HCT116 (cell line): ENCODE data around the gene ADAMTS16. TPM values are rescaled to one million over a fixed set of nuclear protein-coding genes. Genes with fewer than 3 reads are reported as not detected.
A peak's percentile ranks its signal among the peaks of the same experiment; 100 is the strongest.

ENCODE experiments used
- ATAC-seq: fragments of 200-7000 bp; cut with Tn5 transposase; 2 replicates; pipeline ENCODE4 v1.9.1; 2020; ENCODE audit warnings: mild to moderate bottlenecking, moderate library complexity
- BruUV-seq: library from RNA; stranded (reverse); fragments of 400-500 nt; replicated peaks from 2 replicates; lab custom pipeline; 2021; lab: Mats Ljungman, UMichigan
- CTCF ChIA-PET: fragments of 300-600 bp; sonication (Branson Sonifier 250); formaldehyde crosslinking; loops from one replicate; lab custom pipeline; 2021; ENCODE audit warnings: antibody characterized with exemption; lab: Charles Lee
- POLR2A ChIA-PET: fragments of 300-600, 350-600 bp; sonication (Branson Sonifier 250); formaldehyde crosslinking; loops from one replicate; lab custom pipeline; 2021; ENCODE audit warnings: antibody characterized with exemption; lab: Charles Lee
- RAD21 ChIA-PET, 2 experiments: fragments of 300-600 bp; sonication (Branson Sonifier 250); formaldehyde crosslinking; loops; one replicate each; lab custom pipeline; 2023; ENCODE audit warnings: low total read pairs in 2 of 2; ENCODE audit not compliant: uncharacterized antibody in 2 of 2, unreplicated experiment in 2 of 2, low non-redundant PET in 1 of 2; lab: Charles Lee
- DNase-seq: peaks from one replicate; pipeline ENCODE4 v3.0.0-alpha.2; 2010; ENCODE audit warnings: low read depth, low spot score
- H2AFZ ChIP-seq: fragments of 200-600 bp; shearing (Covaris generic), sonication (generic); 2 replicates; pipeline ENCODE4 v1.6.1; 2017; ENCODE audit warnings: low read depth, mixed run types, mixed read lengths, antibody characterized with exemption, low read length; ENCODE audit not compliant: poor library complexity, severe bottlenecking
- H3K27ac ChIP-seq: 2 replicates; pipeline ENCODE4 v1.5.1; 2012; ENCODE audit warnings: low read depth, low read length
- H3K27me3 ChIP-seq: fragments of 200-600 bp; sonication (generic); 2 replicates; pipeline ENCODE4 v1.6.1; 2016; ENCODE audit warnings: mixed run types, low read length, mixed read lengths; ENCODE audit not compliant: insufficient read depth
- H3K36me3 ChIP-seq, 2 experiments: fragments of 200-500 bp in 1 of 2; fragments of 200-600 bp in 1 of 2; sonication (Bioruptor generic) in 1 of 2; sonication (generic) in 1 of 2; 2 replicates each; pipeline versions ENCODE4 v1.5.1 to v1.6.1; 2014 to 2016; ENCODE audit warnings: low read length in 2 of 2, inconsistent platforms in 1 of 2, mixed read lengths in 1 of 2, mixed run types in 1 of 2; ENCODE audit not compliant: insufficient read depth in 2 of 2, control insufficient read depth in 1 of 2
- H3K4me1 ChIP-seq, 2 experiments: fragments of 200-600 bp in 1 of 2; sonication (generic) in 1 of 2; 2 replicates each; pipeline versions ENCODE4 v1.5.1 to v1.6.1; 2012 to 2017; ENCODE audit warnings: low read length in 2 of 2, inconsistent platforms in 1 of 2, mild to moderate bottlenecking in 1 of 2, mixed read lengths in 1 of 2, mixed run types in 1 of 2, moderate library complexity in 1 of 2; ENCODE audit not compliant: insufficient read depth in 2 of 2, control insufficient read depth in 1 of 2
- H3K4me2 ChIP-seq: fragments of 200-600 bp; sonication (generic); 2 replicates; pipeline ENCODE4 v1.6.1; 2017; ENCODE audit warnings: mixed run types, low read length, mixed read lengths
- H3K4me3 ChIP-seq, 2 experiments: fragments of 200-600 bp in 1 of 2; sonication (generic) in 1 of 2; replicated peaks in 1 of 2; 2 replicates each; pipeline ENCODE4 v1.5.1; 2011 to 2016; ENCODE audit warnings: low read length in 2 of 2, control low read depth in 1 of 2, low read depth in 1 of 2, mild to moderate bottlenecking in 1 of 2, mixed read lengths in 1 of 2, mixed run types in 1 of 2
- H3K79me2 ChIP-seq: fragments of 200-600 bp; sonication (generic); 2 replicates; pipeline ENCODE4 v1.6.1; 2017; ENCODE audit warnings: mild to moderate bottlenecking, mixed run types, low read length, moderate library complexity, mixed read lengths; ENCODE audit not compliant: insufficient read depth
- H3K9ac ChIP-seq: fragments of 200-600 bp; sonication (generic); 2 replicates; pipeline ENCODE4 v1.6.1; 2016; ENCODE audit warnings: low read length, mixed read lengths
- H3K9me2 ChIP-seq: fragments of 200-600 bp; sonication (generic), shearing (Covaris generic); 2 replicates; pipeline ENCODE4 v1.6.1; 2017; ENCODE audit warnings: mixed run types, mild to moderate bottlenecking, moderate library complexity; ENCODE audit not compliant: insufficient read depth
- H3K9me3 ChIP-seq, 2 experiments: fragments of 200-500 bp in 1 of 2; fragments of 200-600 bp in 1 of 2; sonication (Bioruptor generic) in 1 of 2; sonication (generic) in 1 of 2; 2 replicates each; pipeline ENCODE4 v1.6.1; 2014 to 2017; ENCODE audit warnings: low read length in 2 of 2, mixed read lengths in 2 of 2, inconsistent platforms in 1 of 2, low read depth in 1 of 2, mild to moderate bottlenecking in 1 of 2, mixed run types in 1 of 2, moderate library complexity in 1 of 2; ENCODE audit not compliant: control insufficient read depth in 1 of 2, insufficient read depth in 1 of 2
- H4K20me1 ChIP-seq: fragments of 200-600 bp; sonication (generic), shearing (Covaris generic); 2 replicates; pipeline ENCODE4 v1.6.1; 2017; ENCODE audit warnings: mixed run types, mild to moderate bottlenecking, moderate library complexity; ENCODE audit not compliant: insufficient read depth
- CTCF ChIP-seq, 3 experiments: fragments of 200-600 bp in 1 of 3; sonication (generic) in 1 of 3; IDR thresholded peaks in 2 of 3; conservative IDR thresholded peaks in 1 of 3; 2 replicates each; pipeline ENCODE4 v1.5.1; 2012 to 2017; ENCODE audit warnings: low read depth in 2 of 3, low read length in 2 of 3, antibody characterized with exemption in 1 of 3, borderline replicate concordance in 1 of 3, control low read depth in 1 of 3, mild to moderate bottlenecking in 1 of 3, mixed read lengths in 1 of 3, mixed run types in 1 of 3, moderate library complexity in 1 of 3; ENCODE audit not compliant: insufficient read depth in 1 of 3
- EGR1 ChIP-seq: IDR thresholded peaks from 2 replicates; pipeline ENCODE4 v1.6.1; 2012; ENCODE audit warnings: low read depth
- EZH2 ChIP-seq: fragments of 200-600 bp; sonication (generic); IDR thresholded peaks from 2 replicates; pipeline ENCODE4 v1.6.1; 2017; ENCODE audit warnings: antibody characterized with exemption, mixed run types
- EZH2phosphoT487 ChIP-seq: fragments of 200-600 bp; IDR thresholded peaks from 2 replicates; pipeline ENCODE4 v1.6.1; 2018; ENCODE audit warnings: antibody characterized with exemption, borderline replicate concordance
- FOSL1 ChIP-seq: IDR thresholded peaks from 2 replicates; pipeline ENCODE4 v1.6.1; 2012; ENCODE audit warnings: low read depth
- JUND ChIP-seq: IDR thresholded peaks from 2 replicates; pipeline ENCODE4 v1.6.1; 2012
- MAX ChIP-seq: IDR thresholded peaks from 2 replicates; pipeline ENCODE4 v1.6.1; 2012
- RAD21 ChIP-seq: IDR thresholded peaks from 2 replicates; pipeline ENCODE4 v1.6.1; 2012; ENCODE audit warnings: low read depth, mild to moderate bottlenecking
- SP1 ChIP-seq: IDR thresholded peaks from 2 replicates; pipeline ENCODE4 v1.6.1; 2012; ENCODE audit warnings: low read depth
- SRF ChIP-seq: IDR thresholded peaks from 2 replicates; pipeline ENCODE4 v1.6.1; 2012; ENCODE audit warnings: low read depth
- YY1 ChIP-seq: IDR thresholded peaks from 2 replicates; pipeline ENCODE4 v1.6.1; 2011; ENCODE audit warnings: low read length, low read depth, moderate library complexity, mild to moderate bottlenecking; ENCODE audit not compliant: insufficient replicate concordance; ENCODE audit errors: extremely low read depth
- ZFX ChIP-seq: fragments of 450-650 bp; IDR thresholded peaks from 2 replicates; pipeline ENCODE4 v1.6.1; 2017
- ZNF274 ChIP-seq: fragments of 200-500 bp; sonication (Bioruptor generic); IDR thresholded peaks from 2 replicates; pipeline ENCODE4 v1.6.1; 2014; ENCODE audit warnings: mild to moderate bottlenecking, low read depth, low read length, inconsistent platforms
- intact Hi-C: fragments of 100-400 bp; cut with micrococcal nuclease; formaldehyde crosslinking; loops from 2 replicates; pipeline ENCODE4 v1.10.0; 2022
- total RNA-seq: library from RNA; stranded (reverse); gene quantifications from one replicate; pipeline ENCODE4 v1.2.1, GENCODE V29; 2021; ENCODE audit not compliant: unreplicated experiment
- TF ChIP-seq, protein P1 (sequence below): IDR thresholded peaks from 2 replicates; pipeline ENCODE4 v1.6.1; 2011; ENCODE audit warnings: mild to moderate bottlenecking, low read length, moderate library complexity; ENCODE audit not compliant: insufficient replicate concordance; ENCODE audit errors: extremely low read depth

ADAMTS16 gene
- total RNA-seq, 1 experiment from 2014 or later, result 2.4 TPM

DNA sequence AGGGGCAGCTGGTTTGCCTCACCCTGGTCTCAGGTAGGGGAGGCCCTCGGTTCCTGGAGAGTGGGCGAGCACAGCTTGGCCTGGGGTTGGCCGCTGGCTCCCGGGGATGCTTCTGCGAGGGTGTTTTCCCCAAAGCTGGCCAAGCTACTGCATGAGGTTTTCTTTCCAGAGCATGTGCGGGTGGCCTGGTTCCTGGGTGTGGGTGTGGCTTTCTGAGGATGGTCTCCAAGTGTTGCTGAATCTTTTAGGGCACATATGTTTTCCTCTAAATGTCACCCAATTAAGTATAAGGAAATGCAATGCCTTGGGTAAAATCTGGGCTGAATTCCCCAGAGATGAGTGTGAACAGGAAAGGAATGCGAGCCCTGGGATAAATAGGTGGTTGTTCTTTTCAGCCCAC, 166.6 kb downstream of the ADAMTS16 start:
- intact Hi-C loops, result no loop called here
- Histone ChIP-seq H3K4me1 (peaks cover 6 to 17% of the 10 kb centered on the region in 2 experiments; a peak in 2 of 4 replicates), H3K36me3 (no peaks in the 10 kb centered on the region), H3K9ac (no peak overlapping the region), H4K20me1 (no peaks in the 10 kb centered on the region), H3K79me2 (no peaks in the 10 kb centered on the region), H2AFZ (no peak overlapping the region), H3K27me3 (no peaks in the 10 kb centered on the region), H3K27ac (no peak overlapping the region), H3K4me3 (no peak overlapping the region), H3K9me3 (no peaks in the 10 kb centered on the region), H3K4me2 (0 out of 2 replicates have a peak overlapping the region, but pooled peaks have one; percentile 12), H3K9me2 (no peaks in the 10 kb centered on the region)
- no peak for DNase-seq
- BruUV-seq, result no TSS peak
- TF ChIP-seq CTCF (IDR thresholded peaks at IDR 0.05 in 2 of 3, conservative IDR thresholded peaks at IDR 0.05 in 1 of 3; ENCODE audit: borderline replicate concordance in 1 of 3, insufficient read depth in 1 of 3, low read depth in 2 of 3, low read length in 2 of 3), result no peak
- no peak for TF ChIP-seq JUND
- TF ChIP-seq ZFX, result no peak
- no peak for TF ChIP-seq ZNF274
- no peak for TF ChIP-seq MAX
- no peak for TF ChIP-seq EGR1
- TF ChIP-seq SP1, result no peak
- ATAC-seq, result no peak
- ChIA-PET RAD21 (no interaction called here), CTCF (no interaction called here), POLR2A (no interaction called here)

DNA sequence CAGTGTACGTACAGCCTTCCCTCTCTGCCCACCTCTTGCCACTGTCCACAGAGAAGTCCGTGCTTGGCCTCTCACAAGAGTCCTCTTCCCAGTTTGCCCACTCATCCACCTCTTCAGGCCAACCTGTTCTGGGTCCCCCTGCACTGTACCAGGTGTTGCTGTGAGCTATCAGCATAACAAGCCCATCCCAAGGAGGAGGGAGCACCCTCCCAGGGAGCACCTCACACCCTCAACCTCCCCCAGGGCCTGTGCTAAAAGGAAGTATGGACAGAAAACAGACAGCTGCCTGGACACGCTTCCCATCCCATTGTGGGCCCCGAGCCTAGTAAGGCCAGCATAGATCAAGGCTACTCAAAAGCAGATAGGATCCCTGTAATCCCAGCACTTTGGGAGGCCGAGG, 168.2 kb downstream of the ADAMTS16 start:
- no peak overlapping the region for H3K9ac ChIP-seq
- ATAC-seq, result no peak
- H3K9me3 ChIP-seq, result no peaks in the 10 kb centered on the region
- no TSS peak for BruUV-seq
- H3K4me2 ChIP-seq, result no peak overlapping the region
- no peaks in the 10 kb centered on the region for H3K79me2 ChIP-seq
- no peaks in the 10 kb centered on the region for H4K20me1 ChIP-seq
- no peak overlapping the region for H3K4me3 ChIP-seq
- peaks cover 6 to 17% of the 10 kb centered on the region in 2 experiments; a peak in 2 of 4 replicates for H3K4me1 ChIP-seq
- H3K27ac ChIP-seq, result no peak overlapping the region
- no peak for DNase-seq
- ChIA-PET POLR2A (no interaction called here), RAD21 (no interaction called here), CTCF (no interaction called here)
- intact Hi-C loops, result no loop called here
- no peaks in the 10 kb centered on the region for H3K27me3 ChIP-seq
- H3K36me3 ChIP-seq, result no peaks in the 10 kb centered on the region
- no peak overlapping the region for H2AFZ ChIP-seq
- no peaks in the 10 kb centered on the region for H3K9me2 ChIP-seq
- TF ChIP-seq RAD21, result no peak
- TF ChIP-seq FOSL1, result no peak
- no peak for TF ChIP-seq MAX
- no peak for TF ChIP-seq EZH2phosphoT487
- TF ChIP-seq EZH2, result no peak
- no peak for TF ChIP-seq ZNF274
- no peak for TF ChIP-seq JUND
- TF ChIP-seq YY1, result no peak
- no peak for TF ChIP-seq SRF
- TF ChIP-seq EGR1, result no peak
- TF ChIP-seq, protein P1, sequence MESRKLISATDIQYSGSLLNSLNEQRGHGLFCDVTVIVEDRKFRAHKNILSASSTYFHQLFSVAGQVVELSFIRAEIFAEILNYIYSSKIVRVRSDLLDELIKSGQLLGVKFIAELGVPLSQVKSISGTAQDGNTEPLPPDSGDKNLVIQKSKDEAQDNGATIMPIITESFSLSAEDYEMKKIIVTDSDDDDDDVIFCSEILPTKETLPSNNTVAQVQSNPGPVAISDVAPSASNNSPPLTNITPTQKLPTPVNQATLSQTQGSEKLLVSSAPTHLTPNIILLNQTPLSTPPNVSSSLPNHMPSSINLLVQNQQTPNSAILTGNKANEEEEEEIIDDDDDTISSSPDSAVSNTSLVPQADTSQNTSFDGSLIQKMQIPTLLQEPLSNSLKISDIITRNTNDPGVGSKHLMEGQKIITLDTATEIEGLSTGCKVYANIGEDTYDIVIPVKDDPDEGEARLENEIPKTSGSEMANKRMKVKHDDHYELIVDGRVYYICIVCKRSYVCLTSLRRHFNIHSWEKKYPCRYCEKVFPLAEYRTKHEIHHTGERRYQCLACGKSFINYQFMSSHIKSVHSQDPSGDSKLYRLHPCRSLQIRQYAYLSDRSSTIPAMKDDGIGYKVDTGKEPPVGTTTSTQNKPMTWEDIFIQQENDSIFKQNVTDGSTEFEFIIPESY, result no peak
